Limb (tissue), 2 donors: Measurements from ENCODE around the gene RBM38.
"Not testable (repeated sequence)": the region's sequence is repeated elsewhere in the genome, so short reads cannot be mapped to it uniquely, and the experiment has no call there.

ENCODE experiments used
- DNase-seq, 2 donors: peaks; one replicate each; pipeline ENCODE4 v3.0.0-alpha.2; 2016; ENCODE audit errors: extremely low spot score in 2 of 2

Gene RBM38

DNA sequence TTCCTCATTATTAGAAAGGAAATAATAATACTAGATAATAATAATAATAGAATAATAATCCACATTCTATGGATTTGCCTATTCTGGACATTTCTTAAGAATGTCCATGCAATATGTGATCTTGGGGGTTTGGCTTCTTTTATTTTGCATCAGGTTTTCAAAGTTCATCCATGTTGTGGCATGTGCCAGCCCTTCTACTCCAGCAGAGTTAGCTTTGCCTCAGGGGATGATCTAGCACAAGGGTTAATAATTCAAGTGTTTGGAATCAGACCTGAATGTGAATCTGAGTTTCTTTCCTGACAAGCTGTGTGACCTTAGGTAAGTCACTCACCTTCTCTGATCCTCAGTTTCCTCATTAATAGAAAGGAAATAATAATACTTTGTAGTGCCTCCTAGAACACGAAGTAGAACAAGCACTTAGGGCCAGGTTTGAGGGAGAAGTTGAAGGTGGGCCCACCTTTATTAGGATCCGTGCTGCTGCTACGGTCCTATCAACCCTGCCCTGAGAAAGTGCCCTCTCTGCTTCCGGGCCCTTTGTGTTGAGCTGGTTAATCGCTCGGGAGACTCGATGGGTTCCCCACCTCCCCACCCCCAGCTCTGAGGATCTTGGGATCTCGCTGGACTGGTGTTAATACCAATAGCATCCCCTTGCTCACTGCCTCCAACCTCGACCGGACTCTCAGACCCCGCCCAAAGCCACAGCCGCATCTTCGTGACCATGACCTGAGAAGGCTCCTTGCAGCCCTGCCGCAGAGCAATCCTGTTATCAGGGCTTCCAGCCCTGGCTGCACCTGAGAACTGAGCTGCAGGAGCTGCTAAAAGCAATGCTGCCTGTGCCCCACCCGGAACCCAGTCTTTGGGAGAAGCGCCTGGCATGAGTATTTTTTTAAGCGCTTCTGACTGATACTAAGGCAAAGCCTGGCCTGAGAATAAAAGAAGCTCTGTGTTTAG lies 26.9 kb downstream of the RBM38 start:
- DNase-seq = no peak

DNA sequence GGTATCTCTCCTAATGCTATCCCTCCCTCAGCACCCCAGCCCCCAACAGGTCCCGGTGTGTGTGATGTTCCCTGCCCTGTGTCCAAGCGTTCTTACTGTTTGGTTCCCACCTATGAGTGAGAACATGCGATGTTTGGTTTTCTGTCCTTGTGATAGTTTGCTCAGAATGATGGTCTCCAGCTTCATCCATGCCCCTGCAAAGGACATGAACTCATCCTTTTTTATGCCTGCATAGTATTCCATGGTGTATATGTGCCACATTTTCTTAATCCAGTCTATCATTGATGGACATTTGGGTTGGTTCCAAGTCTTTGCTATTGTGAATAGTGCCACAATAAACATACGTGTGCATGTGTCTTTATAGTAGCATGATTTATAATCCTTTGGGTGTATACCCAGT lies 28.3 kb downstream of the RBM38 start:
- not testable (repeated sequence) for DNase-seq

DNA sequence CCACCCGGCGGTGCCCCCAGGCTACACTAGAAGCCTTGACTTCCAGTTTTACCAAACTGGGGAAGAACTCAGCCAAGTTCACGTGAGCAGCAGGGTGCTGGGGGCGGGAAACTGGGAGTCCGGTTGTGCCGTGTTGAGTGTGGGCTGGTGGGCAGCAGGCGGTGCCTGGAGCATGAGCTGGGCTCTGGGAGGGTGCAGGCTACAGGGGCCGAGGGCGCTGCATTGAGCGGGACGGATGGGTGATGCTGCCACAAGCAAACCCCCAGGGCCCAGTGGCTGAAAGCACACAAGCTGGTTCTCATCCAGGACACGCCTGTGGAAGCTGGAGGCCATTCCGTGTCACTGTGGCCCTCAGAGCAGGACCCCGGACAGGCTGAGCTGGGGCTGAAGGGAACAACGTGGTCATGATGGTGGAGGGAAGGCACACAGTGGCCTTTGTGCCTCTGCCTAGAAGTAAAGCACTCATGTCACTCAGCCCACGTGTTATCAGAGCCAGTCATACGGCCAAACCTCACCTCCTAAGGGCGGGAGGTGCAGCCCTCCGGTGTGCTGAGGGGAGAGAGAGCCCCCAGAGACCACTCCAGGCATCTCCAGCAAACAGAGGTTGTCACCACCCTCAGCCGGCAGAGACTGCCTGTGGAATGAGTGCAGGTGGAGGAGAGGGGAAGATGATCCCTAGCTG lies 29.5 kb downstream of the RBM38 start:
- DNase-seq = no peak

DNA sequence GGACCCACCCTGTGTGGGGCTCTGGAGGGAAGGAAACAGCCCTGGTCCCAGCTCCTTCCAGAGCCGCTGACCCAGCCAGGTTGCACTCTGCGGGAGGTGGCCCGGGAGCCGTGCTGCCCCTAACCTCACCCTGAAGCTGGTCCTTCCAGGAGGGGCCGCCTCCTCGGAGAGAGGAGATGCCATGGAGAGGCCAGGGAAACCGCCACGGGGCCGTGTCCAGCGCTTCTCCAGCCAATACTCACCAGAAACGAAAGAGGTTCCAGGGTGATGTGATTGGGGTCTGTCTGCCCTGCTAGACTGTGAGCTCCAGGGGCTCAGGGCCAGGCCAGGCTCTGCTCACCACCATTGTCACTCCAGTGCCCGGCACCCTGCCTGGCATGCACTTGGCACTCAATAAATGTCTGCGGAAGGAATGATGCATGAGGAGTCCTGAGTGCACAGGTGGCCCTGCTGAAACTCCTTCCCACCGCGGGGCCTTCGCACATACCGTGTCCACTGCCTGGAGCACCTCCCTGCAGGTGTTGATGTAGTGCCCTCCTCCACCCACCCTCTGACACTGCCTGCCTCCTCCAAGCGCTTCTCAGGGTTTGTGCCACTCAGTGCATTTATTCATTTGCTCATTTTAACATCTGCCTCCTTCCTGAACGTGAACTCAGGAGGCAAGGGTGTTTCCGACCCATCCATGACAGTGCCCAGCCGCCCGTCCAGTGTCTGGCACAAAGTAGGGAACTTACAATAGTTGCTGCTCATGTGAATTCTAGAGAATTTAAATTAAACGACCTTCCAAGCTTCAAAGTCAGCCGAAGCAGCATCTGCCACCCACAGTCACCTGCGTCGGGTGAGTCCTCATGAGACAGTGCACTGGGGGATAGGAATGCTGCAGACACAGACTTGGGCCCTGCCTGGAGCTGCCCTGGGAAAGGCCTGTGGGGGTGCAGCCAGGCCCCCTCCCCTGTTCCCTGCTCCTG lies 30.3 kb downstream of the RBM38 start:
- no peak for DNase-seq

DNA sequence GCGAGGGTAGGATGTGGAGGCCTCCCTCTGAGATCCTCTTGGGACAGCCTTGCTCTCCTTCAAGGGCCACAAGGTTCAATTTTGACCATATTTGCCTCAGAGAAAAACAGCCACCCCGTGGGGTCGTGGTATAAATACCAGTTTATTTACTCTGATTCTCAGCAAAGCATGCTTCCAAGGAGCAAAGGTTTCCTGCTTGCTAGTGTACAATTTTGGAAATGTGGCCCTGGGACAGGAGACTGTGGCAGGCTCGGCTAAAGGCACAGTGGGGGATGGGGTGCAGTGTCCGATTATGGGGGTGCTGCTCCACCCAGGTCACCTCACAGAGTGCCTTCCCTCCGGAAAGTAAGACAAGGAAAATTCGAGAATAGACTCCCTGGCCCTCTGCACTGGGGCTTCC lies 31.1 kb downstream of the RBM38 start:
- no peak for DNase-seq

DNA sequence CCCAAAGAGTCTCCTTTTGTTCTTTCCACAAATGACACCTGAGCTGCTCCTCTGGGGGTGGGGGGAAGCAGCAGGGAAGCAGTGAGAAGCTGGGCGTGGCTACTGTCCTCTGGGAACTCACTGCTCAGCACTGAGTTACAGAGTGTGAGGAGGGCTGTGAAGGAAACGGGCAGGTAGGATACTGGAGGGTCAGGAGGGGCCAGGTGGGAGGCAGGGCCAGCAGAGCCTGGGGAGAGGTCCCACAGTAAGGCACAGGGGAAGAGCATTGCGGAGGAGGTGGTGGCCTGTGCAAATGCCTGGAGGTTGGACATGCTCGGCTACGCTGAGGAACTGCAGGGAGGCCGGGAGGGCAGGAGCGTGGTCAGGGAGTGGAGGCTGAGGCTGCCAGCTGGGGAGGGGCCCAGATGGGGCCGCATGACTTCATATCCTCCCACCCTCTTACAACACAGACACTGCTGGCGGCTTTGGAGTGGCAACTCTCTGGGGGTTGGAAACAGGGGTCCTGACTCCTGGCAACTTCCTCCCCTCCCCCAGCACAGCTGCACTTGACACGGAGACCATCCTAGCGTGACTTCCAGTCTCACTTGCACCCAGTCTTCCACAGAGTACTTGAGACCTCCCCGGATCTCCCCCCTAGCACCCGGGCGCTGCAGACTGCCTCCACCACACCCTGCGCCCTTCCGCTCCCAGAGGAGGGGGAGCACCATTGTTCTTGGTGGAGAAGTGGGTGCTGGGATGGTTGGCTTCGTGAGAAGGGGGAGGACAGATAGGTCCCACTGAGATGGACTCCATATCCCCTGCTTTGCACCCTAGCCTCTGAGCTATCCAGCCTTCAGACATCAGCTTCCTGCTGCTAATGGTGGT lies 34.2 kb downstream of the RBM38 start:
- DNase-seq = no peak

DNA sequence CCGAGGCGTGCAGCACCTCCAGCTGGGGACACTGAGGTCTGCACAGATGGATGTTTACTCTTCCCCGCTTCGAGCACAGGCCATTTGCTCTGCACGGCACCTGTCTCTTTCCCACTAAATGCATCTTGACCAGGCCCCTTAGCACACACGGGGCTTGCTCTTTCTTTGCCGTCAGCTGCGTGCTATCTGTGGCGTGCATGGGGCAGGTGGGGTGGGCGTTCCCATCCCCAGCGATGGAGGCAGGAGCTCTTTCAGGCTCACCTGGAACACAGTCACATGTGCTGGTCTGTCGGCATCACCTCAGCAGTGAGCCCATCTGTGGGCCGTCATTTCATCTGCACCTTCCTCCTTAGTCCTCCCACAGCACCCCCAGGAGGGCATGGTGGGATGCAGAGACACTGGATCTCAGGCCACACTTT lies 35.1 kb downstream of the RBM38 start:
- DNase-seq = no peak

DNA sequence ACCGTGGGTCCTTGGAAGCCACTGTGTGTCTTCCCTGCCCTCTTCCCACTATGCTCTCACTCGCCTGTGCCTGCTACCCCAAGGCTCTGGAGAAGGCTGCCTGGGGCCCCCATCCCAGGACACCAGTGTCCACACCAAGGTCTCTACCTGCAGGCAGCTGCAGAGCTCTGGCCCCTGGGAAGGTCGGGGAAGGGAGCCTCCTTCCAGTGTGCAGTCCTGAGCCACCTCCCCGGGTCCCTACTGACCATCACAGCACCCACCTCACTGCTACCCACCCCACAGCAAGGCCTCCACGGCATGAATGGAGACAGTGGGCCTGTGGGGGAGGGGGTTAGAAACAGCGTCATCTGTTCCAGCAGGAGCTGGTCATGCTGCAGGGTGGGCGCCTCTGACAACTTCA lies 35.6 kb downstream of the RBM38 start:
- no peak for DNase-seq

DNA sequence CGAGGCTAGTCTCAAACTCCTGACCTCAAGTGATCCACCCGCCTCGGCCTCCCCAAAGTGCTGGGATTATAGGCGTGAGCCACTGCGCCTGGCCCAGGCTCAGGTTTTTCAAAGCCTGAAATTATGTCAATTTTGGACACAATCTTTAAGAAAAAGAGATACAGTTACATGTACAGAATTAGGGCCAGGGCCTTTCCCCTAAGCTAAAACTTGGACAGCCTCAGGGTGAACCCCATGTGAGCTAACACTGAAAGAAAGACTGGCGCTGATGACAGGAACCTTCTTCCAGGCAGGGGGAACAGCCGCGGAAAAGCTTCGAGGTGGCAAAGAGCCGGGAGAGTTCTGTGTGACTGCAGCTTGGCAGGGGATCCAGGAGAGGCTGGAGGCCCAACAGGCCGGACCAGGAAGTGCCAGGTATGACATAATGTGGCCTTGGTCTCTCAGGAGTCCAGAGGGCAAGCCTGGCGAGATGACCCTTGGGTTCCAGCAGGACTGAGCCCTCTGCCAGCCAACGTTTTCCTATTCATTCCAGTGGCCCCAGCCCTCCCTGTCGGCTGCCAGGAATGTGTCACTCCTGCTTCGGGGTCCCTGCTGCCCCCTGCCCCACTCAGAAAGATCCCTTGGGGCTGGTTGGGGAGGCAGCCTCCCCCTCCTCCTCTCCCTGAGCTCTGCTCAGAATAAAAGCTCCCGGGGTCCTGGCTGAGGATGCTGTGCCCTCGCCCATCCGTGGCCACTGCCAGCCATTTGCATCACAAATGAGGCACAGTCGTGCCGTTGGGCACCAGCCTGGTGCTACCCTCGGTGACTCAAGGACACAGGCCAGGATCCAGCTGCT lies 37.3 kb downstream of the RBM38 start:
- DNase-seq = no peak

DNA sequence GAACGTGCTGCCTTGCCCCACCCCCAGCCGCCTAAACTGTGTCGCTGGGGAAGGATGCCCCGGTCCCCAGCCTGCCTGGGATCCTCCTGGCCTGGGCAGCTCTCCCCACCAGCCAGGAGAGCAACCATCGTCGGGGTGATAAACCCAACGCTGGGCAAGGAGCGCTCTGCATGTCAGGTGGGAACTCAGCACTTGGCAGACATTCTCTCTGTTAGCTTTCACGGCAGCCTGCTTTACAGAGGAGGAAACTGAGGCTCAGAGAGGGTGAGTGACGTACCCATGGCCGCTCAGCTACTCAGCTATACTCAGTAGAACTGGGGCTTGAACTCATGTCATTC lies 37.9 kb downstream of the RBM38 start:
- no peak for DNase-seq

DNA sequence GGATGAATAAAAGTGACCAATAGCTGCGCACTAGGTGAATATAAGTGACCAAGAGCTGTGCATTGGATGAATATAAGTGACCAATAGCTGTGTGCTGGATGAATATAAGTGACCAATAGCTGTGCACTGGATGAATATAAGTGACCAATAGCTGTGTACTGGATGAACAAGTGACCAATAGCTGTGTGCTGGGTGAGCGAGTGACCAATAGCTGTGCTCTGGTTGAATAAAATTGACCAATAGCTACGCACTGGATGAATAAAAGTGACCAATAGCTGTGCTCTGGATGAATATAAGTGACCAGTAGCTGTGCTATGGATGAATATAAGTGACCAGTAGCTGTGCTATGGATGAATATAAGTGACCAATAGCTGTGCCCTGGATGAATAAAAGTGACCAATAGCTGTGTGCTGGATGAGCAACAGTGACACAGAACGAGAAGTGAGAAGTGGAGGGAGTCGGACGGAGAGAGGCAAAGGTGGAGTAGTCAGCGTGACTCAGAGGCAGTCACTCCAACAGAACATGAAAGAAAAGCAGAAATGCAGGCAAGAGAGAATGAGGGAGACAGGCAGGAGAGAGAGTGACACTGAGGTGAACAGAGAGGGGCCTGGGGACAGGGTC lies 38.5 kb downstream of the RBM38 start:
- DNase-seq = no peak

DNA sequence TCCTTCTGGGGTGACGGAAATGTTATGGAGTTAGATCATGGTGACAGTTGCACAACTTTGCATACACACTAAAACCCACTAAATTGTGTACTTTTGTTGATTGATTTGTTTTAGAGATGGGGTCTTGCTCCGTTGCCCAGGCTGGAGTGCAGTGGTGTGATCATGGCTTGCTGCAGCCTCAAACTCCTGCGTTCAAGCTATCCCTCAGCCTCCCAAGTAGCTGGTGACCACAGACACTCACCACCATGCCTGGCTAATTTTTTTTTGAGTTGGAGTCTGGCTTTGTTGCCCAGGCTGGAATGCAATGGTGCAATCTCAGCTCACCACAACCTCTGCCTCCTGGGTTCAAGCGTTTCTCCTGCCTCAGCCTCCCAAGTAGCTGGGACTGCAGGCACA lies 39.0 kb downstream of the RBM38 start:
- DNase-seq = not testable (repeated sequence)

DNA sequence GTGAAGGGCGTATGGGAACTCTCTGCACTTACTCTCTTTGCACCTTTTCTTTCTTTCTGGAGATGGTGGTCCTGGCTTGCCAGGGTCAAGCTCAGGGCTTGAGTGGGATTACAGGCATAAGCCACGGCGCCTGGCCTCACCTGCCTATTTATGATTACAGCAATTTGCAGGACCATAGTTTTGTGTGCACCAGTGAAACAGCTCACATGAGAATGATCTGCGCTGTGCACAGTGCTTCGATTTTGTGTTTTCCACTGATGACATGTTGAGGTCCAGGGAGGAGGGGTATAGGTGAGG lies 40.3 kb downstream of the RBM38 start:
- no peak for DNase-seq

DNA sequence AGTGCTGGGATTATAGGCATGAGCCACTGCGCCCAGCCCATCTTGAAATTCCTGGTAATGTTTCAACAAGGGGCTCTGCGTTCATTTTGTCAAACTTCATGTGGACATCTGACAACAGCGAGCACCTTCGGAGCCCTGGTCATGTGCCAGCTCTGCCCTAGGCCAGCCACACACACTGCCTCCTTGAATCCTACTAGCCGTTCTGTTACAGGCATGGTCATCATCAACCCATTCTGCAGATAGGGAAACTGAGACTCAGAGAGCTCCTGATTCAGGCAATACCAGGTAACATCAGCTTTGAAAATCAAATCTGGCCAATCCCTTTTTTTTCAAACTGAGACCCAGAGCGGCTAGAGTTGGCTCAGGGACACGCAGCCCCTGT lies 41.3 kb downstream of the RBM38 start:
- no peak for DNase-seq

DNA sequence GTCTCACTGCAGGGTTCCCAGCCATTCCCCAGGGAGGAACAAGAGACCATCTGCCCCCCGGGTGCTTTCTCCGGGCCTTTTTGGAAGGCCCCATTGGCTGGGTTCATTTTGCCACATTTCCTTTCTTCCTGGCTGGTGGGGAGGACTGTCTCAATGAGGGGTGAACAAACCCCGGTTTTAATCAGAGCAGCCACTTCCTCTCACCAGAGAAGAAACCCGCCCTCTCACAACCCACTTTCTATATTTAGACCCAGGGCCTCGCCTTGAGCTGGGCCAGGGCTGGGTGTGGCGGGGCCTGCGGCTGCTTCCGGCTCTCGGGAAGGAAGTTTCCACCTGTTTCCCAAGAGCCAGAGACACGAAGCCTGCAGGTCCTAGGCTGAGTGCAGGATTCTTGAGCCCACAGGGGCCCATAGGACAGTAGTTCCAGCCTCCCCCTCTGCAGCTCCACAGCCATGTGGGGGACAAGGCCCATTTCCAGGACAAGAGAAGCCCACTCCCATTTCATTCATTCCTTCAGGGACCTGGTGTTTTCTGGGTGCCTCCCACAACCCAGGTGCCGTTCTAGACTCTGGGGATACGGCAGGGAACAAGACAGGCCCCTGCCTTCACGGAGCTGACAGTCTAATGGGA lies 41.8 kb downstream of the RBM38 start:
- DNase-seq = peak; percentile 32 to 51

DNA sequence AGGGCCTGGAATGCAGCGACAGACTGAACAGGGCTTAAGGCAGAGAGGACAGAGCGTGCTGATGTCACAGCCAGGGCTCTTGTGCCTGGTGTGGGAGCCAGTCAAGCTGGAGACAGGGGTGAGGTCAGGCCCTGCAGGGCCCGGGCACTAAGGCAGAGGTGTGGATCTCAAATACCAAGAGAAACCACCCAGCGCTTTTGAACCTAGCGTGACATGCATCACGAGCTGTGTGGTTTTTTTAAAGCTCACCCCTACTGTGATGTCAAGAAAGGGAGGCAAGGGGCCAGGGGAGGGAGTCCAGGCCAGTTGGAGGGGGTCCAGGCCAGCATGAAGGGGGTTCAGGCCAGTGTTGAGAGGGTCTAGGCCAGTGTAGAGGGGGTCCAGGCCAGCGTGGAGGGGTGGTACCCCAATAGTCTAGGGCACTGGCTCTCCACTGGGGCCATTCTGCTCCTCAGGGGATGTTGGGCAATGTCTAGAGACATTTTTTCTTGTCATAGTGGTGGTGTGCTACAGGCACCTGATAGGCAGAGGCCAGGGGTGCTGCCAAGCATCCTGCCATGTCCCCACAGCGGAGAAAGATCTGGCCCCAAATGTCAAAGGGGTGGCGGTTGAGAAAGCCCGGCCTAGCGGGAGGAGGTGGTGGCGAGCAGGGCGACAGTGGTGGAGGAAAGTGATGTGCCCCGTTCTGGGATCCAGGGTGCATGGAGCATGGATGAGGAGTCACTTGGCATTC lies 42.6 kb downstream of the RBM38 start:
- no peak for DNase-seq

DNA sequence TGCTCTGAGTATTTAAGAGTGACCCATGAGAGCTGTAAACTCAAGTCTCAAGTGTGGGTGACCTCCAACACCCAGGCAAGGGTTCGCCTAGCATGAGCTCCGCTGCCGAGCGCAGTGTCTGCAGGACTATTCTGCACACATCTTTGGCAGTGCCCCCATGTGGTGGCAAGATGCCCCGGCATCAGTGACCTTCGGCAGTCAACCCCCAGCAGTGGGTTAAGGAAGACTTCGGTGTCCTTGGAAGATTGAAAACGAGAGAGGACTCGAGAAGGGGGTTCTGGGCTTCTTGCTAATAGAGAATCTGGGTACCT lies 43.1 kb downstream of the RBM38 start:
- DNase-seq = no peak

DNA sequence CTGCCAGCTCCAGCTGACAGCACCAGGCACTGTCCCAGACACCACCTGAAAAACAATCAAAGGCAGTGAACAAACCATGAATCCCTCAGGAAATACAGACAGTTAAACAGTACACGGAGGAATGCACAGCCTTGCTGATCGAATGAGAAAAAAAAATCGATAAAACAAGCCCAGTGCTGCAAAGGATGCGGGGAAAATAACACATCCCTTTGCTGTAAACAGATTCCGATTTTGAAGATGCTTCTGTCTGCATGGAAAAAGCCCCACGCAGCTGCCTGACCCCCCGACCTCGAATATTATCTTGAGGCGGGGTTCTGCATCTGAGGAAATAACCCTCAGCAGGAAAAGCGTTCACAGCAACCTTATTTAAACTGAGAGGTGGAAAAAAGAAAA lies 43.9 kb downstream of the RBM38 start:
- no peak for DNase-seq
